Liver (tissue), 9 donors: Measurements from ENCODE around the gene ARL3. TPM values are rescaled to one million over a fixed set of nuclear protein-coding genes. Genes with fewer than 3 reads are reported as not detected.
"Not testable (repeated sequence)": the region's sequence is repeated elsewhere in the genome, so short reads cannot be mapped to it uniquely, and the experiment has no call there.

ENCODE experiments used
- DNase-seq: peaks from one replicate; pipeline ENCODE4 v3.0.0-alpha.2; 2017; ENCODE audit warnings: low spot score
- H3K27ac ChIP-seq, 2 donors: one replicate each; pipeline ENCODE4 v1.7.0; 2013; ENCODE audit warnings: inconsistent platforms in 2 of 2, low read length in 2 of 2, control low read depth in 1 of 2, low read depth in 1 of 2, mild to moderate bottlenecking in 1 of 2
- H3K27me3 ChIP-seq, 4 donors: one replicate each; pipeline versions ENCODE4 v1.6.1 to v1.7.0; 2013; ENCODE audit warnings: low read length in 3 of 4, inconsistent platforms in 1 of 4, mild to moderate bottlenecking in 1 of 4, moderate library complexity in 1 of 4; ENCODE audit not compliant: control insufficient read depth in 4 of 4, insufficient read depth in 4 of 4
- H3K36me3 ChIP-seq, 4 donors: one replicate each; pipeline versions ENCODE4 v1.6.1 to v1.7.0; 2013; ENCODE audit warnings: low read length in 3 of 4, mild to moderate bottlenecking in 3 of 4, low read depth in 1 of 4, moderate library complexity in 1 of 4; ENCODE audit not compliant: control insufficient read depth in 4 of 4, insufficient read depth in 3 of 4
- H3K4me1 ChIP-seq, 4 donors: one replicate each; pipeline versions ENCODE4 v1.6.1 to v1.7.0; 2013; ENCODE audit warnings: low read length in 3 of 4, mild to moderate bottlenecking in 3 of 4, moderate library complexity in 1 of 4; ENCODE audit not compliant: control insufficient read depth in 4 of 4, insufficient read depth in 4 of 4
- H3K4me3 ChIP-seq, 3 donors: one replicate each; pipeline versions ENCODE4 v1.6.1 to v1.7.0; 2013; ENCODE audit warnings: low read length in 3 of 3, control low read depth in 1 of 3, low read depth in 1 of 3, mild to moderate bottlenecking in 1 of 3
- H3K9ac ChIP-seq, 2 donors: one replicate each; pipeline ENCODE4 v1.7.0; 2013; ENCODE audit warnings: low read length in 2 of 2, mild to moderate bottlenecking in 2 of 2, moderate library complexity in 2 of 2, control low read depth in 1 of 2, low read depth in 1 of 2
- H3K9me3 ChIP-seq, 4 donors: one replicate each; pipeline versions ENCODE4 v1.6.1 to v1.7.0; 2013; ENCODE audit warnings: low read length in 3 of 4; ENCODE audit not compliant: control insufficient read depth in 4 of 4
- ATF3 ChIP-seq: IDR thresholded peaks from 2 replicates; pipeline ENCODE4 v1.6.1; 2016; ENCODE audit warnings: antibody characterized with exemption
- CTCF ChIP-seq: fragments of 150-350 bp; IDR thresholded peaks from 2 replicates; pipeline ENCODE4 v1.5.1; 2017; ENCODE audit warnings: improper control_type of control experiment, low read depth, low read length; ENCODE audit not compliant: missing input control
- EGR1 ChIP-seq, 2 donors: IDR thresholded peaks; 2 replicates each; pipeline ENCODE4 v1.6.1; 2016 to 2018; ENCODE audit warnings: antibody characterized with exemption in 2 of 2, low read depth in 2 of 2
- FOXA1 ChIP-seq: IDR thresholded peaks from 2 replicates; pipeline ENCODE4 v1.6.1; 2016; ENCODE audit warnings: antibody characterized with exemption
- FOXA2 ChIP-seq: IDR thresholded peaks from 2 replicates; pipeline ENCODE4 v1.6.1; 2016; ENCODE audit warnings: antibody characterized with exemption
- GABPA ChIP-seq, 2 donors: IDR thresholded peaks in 1 of 2; conservative IDR thresholded peaks in 1 of 2; 2 replicates each; pipeline ENCODE4 v1.6.1; 2016; ENCODE audit warnings: antibody characterized with exemption in 2 of 2, mild to moderate bottlenecking in 1 of 2, moderate library complexity in 1 of 2
- HNF4A ChIP-seq, 2 donors: conservative IDR thresholded peaks; 2 replicates each; pipeline ENCODE4 v1.6.1; 2016; ENCODE audit warnings: antibody characterized with exemption in 2 of 2, mild to moderate bottlenecking in 2 of 2
- HNF4G ChIP-seq: IDR thresholded peaks from 2 replicates; pipeline ENCODE4 v1.6.1; 2016; ENCODE audit warnings: antibody characterized with exemption
- JUND ChIP-seq, 2 donors: IDR thresholded peaks; 2 replicates each; pipeline ENCODE4 v1.6.1; 2016; ENCODE audit warnings: antibody characterized with exemption in 2 of 2
- MAX ChIP-seq: IDR thresholded peaks from 2 replicates; pipeline ENCODE4 v1.6.1; 2016; ENCODE audit warnings: antibody characterized with exemption
- NR2F2 ChIP-seq: IDR thresholded peaks from 2 replicates; pipeline ENCODE4 v1.6.1; 2016; ENCODE audit warnings: antibody characterized with exemption
- RAD21 ChIP-seq, 2 donors: IDR thresholded peaks; 2 replicates each; pipeline ENCODE4 v1.6.1; 2016; ENCODE audit warnings: antibody characterized with exemption in 2 of 2, mild to moderate bottlenecking in 2 of 2
- REST ChIP-seq: IDR thresholded peaks from 2 replicates; pipeline ENCODE4 v1.6.1; 2016; ENCODE audit warnings: antibody characterized with exemption, mild to moderate bottlenecking
- RXRA ChIP-seq, 2 donors: IDR thresholded peaks; 2 replicates each; pipeline ENCODE4 v1.6.1; 2017 to 2018; ENCODE audit warnings: antibody characterized with exemption in 2 of 2, mild to moderate bottlenecking in 1 of 2
- SP1 ChIP-seq: IDR thresholded peaks from 2 replicates; pipeline ENCODE4 v1.6.1; 2018; ENCODE audit warnings: antibody characterized with exemption, mild to moderate bottlenecking
- YY1 ChIP-seq: IDR thresholded peaks from 2 replicates; pipeline ENCODE4 v1.6.1; 2016; ENCODE audit warnings: antibody characterized with exemption, mild to moderate bottlenecking
- ZBTB33 ChIP-seq: IDR thresholded peaks from 2 replicates; pipeline ENCODE4 v1.6.1; 2016; ENCODE audit warnings: antibody characterized with exemption
- WGBS: extraction: QIAGEN DNeasy Blood & Tissue Kit; methylation state at CpG from one replicate; pipeline ENCODE4 v1.1.7; 2013; 5-methylcytosine and 5-hydroxymethylcytosine counted together
- polyA plus RNA-seq, 2 donors: library from polyadenylated mRNA; stranded (reverse) in 1 of 2; unstranded in 1 of 2; fragments of 200-250 nt in 1 of 2; fragments of >200 nt in 1 of 2; fragmentation: Nextera tagmentation in 1 of 2; extraction: Ambion mirVana in 1 of 2; gene quantifications; one replicate each; pipeline versions ENCODE4 v1.2.1 to v1.2.3, GENCODE V29; 2013 to 2015
- total RNA-seq, 2 donors: library from RNA; depleted of rRNA; stranded (reverse); fragments of >200 nt; gene quantifications; one replicate each; pipeline ENCODE4 v1.2.3, GENCODE V29; 2014
- donor health status: healthy.
- donor health status: healthy.
- donor health status: healthy.
- donor health status: healthy.
- donor health status: healthy.

Gene ARL3
- total and polyA plus RNA-seq, 4 donors: 1.0 to 2.5 (median 2.3) TPM

- WGBS: 95% methylated on average over 4 of the region's 4 CpGs
- peak overlapping the region; percentile 65 to 83 for H3K27ac ChIP-seq
- no peaks in the 10 kb centered on the region for H3K27me3 ChIP-seq
These were observed 47.8 kb upstream of the ARL3 start for GRCh38 chr10:102761981-102762380.

GRCh38 chr10:102759497-102760210, 45.5 kb upstream of the ARL3 start:
- WGBS: 94% methylated on average over 3 of the region's 3 CpGs
- no peak overlapping the region for H3K4me3 ChIP-seq
- H3K4me1 ChIP-seq: peaks cover 4 to 15% (median 13%) of the 10 kb centered on the region in 4 donors
- H3K9ac ChIP-seq: no peak overlapping the region
- H3K9me3 ChIP-seq: no peaks in the 10 kb centered on the region
- no peak for DNase-seq
- H3K36me3 ChIP-seq: no peaks in the 10 kb centered on the region
- TF ChIP-seq YY1 (no peak), HNF4A (conservative IDR thresholded peaks at IDR 0.05) (no peak), FOXA2 (no peak), EGR1 (IDR thresholded peaks at IDR 0.05; ENCODE audit: low read depth in 2 of 2) (no peak), CTCF (no peak), GABPA (IDR thresholded peaks at IDR 0.05 in 1 of 2, conservative IDR thresholded peaks at IDR 0.05 in 1 of 2) (no peak), RAD21 (IDR thresholded peaks at IDR 0.05) (no peak), SP1 (no peak), RXRA (IDR thresholded peaks at IDR 0.05) (no peak), MAX (no peak), REST (no peak), ATF3 (no peak), NR2F2 (no peak), HNF4G (no peak), JUND (IDR thresholded peaks at IDR 0.05) (no peak), ZBTB33 (no peak), FOXA1 (no peak)
- no peak overlapping the region for H3K27ac ChIP-seq
- H3K27me3 ChIP-seq: no peaks in the 10 kb centered on the region

More at GRCh38 chr10:102761981-102762380, 47.8 kb upstream of the ARL3 start:
- H3K36me3 ChIP-seq: peaks cover 0 to 2% (median 0%) of the 10 kb centered on the region in 4 donors
- DNase-seq: no peak
- TF ChIP-seq MAX: no peak
- H3K9ac ChIP-seq: peak overlapping the region in 1 of 2 donors; percentile 72
- H3K9me3 ChIP-seq: no peaks in the 10 kb centered on the region
- H3K4me1 ChIP-seq: peaks cover 10 to 20% (median 15%) of the 10 kb centered on the region in 4 donors
- H3K4me3 ChIP-seq: peak overlapping the region in 1 of 3 donors; percentile 14

GRCh38 chr10:102758933-102759262, 44.7 kb upstream of the ARL3 start:
- DNase-seq, H3K27me3 ChIP-seq, H3K4me3 ChIP-seq, H3K9me3 ChIP-seq, H3K36me3 ChIP-seq, H3K9ac ChIP-seq: not testable (repeated sequence)
- WGBS: 74% methylated on average over 7 of the region's 12 CpGs
- H3K4me1 ChIP-seq: peaks cover 4 to 12% (median 11%) of the 10 kb centered on the region in 4 donors
- peak overlapping the region in 1 of 2 donors; percentile 12 for H3K27ac ChIP-seq
